ENCODE measurements around the gene ZMIZ2.
"Not testable (repeated sequence)": the region's sequence is repeated elsewhere in the genome, so short reads cannot be mapped to it uniquely, and the experiment has no call there.

The ZMIZ2 gene, protein sequence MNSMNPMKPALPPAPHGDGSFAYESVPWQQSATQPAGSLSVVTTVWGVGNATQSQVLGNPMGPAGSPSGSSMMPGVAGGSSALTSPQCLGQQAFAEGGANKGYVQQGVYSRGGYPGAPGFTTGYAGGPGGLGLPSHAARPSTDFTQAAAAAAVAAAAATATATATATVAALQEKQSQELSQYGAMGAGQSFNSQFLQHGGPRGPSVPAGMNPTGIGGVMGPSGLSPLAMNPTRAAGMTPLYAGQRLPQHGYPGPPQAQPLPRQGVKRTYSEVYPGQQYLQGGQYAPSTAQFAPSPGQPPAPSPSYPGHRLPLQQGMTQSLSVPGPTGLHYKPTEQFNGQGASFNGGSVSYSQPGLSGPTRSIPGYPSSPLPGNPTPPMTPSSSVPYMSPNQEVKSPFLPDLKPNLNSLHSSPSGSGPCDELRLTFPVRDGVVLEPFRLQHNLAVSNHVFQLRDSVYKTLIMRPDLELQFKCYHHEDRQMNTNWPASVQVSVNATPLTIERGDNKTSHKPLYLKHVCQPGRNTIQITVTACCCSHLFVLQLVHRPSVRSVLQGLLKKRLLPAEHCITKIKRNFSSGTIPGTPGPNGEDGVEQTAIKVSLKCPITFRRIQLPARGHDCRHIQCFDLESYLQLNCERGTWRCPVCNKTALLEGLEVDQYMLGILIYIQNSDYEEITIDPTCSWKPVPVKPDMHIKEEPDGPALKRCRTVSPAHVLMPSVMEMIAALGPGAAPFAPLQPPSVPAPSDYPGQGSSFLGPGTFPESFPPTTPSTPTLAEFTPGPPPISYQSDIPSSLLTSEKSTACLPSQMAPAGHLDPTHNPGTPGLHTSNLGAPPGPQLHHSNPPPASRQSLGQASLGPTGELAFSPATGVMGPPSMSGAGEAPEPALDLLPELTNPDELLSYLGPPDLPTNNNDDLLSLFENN

GRCh38 chr7:44748045-44748947, at the start of gene ZMIZ2:
Gene ZMIZ2, plus strand, starts transcription at chr7:44748847. Its CDS starts 7,403 bp downstream, at chr7:44756250.
- peak; percentile 81 for DNase-seq (ENCODE audit: low read depth)

GRCh38 chr7:44699598-44699997, 49.0 kb upstream of the ZMIZ2 start:
- DNase-seq (ENCODE audit: low read depth): not testable (repeated sequence)

DNA sequence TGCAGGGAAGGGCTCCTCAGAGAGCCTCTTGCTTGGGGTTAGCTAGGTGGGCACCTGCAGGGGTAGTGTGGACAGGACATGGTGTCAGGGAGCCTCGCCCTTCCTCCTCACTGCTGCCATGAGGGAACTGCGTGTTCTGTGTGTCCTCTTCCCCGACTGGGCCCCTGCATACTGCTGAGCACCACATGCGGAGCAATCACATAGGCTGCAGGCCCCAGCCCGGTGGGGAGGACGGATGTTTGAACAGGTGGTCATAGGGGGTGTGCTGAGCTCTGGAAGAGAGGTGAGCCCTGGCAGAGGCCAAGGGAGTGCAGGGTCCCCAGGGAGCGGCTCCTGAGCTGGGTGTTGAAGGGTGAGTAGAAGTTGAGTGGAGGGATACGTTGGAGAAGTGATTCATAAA, 48.3 kb upstream of the ZMIZ2 start:
- DNase-seq (ENCODE audit: low read depth): no peak

DNA sequence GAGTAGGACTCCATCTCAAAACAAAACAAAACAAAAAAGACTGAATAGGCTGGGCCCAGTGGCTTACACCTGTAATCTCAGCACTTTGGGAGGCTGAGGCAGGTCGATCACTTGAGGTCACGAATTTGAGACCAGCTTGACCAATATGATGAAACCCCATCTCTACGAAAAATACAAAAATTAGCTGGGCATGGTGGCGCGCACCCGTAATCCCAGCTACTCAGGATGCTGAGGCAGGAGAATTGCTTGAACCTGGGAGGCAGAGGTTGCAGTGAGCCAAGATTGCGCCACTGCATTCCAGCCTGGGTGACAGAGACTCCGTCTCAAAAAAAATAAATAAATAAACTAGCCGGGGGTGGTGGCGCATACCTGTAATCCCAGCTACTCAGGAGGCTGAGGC, 45.3 kb upstream of the ZMIZ2 start:
- DNase-seq (ENCODE audit: low read depth): not testable (repeated sequence)

- no peak for DNase-seq (ENCODE audit: low read depth)
Measured at GRCh38 chr7:44703921-44704320, 44.7 kb upstream of the ZMIZ2 start.

DNA sequence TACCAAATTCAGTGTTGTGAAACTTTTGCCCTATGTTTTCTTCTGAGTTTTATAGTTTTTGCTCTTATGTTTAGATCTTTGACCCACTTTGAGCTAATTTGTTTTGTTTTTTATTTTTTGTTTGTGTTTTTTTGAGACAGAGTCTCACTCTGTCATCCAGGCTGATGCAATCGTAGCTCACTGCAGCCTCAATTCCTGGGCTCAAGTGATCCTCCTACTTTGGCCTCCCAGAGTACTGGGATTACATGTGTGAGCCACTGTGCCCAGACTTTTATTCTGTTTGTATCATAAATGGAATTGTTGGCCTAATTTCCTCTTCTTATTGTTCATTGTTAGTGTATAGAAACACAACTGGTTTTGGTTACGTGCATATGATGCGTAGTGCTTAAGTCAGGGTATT, 43.2 kb upstream of the ZMIZ2 start:
- DNase-seq (ENCODE audit: low read depth): no peak

- no peak for DNase-seq (ENCODE audit: low read depth)
Measured at GRCh38 chr7:44706788-44707557, 41.7 kb upstream of the ZMIZ2 start.

GRCh38 chr7:44707558-44708230, 41.0 kb upstream of the ZMIZ2 start:
- no peak for DNase-seq (ENCODE audit: low read depth)

DNA sequence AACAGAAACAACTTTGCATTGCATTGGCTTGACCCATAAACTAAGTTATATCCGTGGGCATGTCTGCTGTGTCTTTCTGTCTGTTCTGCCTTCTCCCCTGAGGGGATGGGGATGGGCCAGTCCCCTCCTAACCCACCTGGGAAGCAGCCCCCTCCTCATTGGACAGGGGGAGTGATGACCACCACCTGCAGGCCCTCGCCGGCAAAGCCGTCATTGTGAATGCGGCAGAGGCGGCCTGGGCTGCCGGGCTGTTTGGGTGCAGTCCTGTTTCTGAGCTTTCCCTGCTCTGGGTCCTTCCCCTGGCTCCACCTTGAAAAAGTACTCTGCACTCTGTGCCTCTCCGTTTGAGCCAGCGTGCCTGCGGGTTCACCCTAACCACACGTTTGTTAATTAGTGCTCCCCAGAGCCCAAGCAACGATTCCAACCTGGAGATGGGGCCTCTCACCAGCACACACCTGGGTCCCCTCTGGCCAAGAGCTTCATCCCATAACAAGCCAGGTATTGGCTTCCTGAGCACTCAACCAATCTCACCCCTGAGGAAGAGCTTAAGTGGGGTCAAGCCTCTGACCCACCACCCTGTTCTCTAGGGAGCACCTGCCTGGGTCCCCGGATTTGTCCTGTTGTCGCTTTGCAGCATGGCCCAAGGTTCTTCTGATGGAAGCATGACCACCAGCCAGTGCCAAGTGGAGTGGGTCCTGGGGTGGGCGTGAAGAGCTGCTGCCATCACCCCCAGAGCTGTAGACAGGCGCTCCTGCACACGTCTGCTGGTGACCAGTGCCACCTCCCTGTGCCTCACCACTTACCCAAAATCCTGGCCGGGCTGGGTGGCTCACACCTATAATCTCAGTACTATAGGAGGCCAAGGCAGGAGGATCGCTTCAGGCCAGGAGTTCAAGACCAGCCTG, 39.4 kb upstream of the ZMIZ2 start:
- DNase-seq (ENCODE audit: low read depth): no peak

GRCh38 chr7:44709945-44710596, 38.6 kb upstream of the ZMIZ2 start:
- DNase-seq (ENCODE audit: low read depth): no peak

GRCh38 chr7:44711528-44711927, 37.1 kb upstream of the ZMIZ2 start:
- DNase-seq (ENCODE audit: low read depth): no peak

DNA sequence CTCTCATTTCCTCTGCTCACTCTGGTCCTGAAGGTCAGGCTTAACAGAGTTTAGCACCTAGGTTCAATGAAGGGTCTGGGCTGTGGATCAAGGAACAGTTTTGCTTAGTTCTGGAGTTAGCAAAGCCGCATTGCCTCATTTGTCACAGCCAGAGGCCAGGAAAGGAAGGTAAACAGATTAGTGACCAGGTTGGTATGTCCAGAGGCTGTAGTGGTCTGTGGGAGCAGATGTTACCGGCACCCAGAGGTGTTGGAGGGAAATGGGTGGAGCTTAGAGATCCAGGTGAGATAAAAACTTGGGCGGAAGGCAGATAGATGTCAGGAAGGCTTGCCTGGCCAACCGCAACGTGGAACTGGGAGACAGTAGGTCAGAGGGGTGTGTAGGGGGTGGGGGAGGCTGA, 36.6 kb upstream of the ZMIZ2 start:
- no peak for DNase-seq (ENCODE audit: low read depth)

DNA sequence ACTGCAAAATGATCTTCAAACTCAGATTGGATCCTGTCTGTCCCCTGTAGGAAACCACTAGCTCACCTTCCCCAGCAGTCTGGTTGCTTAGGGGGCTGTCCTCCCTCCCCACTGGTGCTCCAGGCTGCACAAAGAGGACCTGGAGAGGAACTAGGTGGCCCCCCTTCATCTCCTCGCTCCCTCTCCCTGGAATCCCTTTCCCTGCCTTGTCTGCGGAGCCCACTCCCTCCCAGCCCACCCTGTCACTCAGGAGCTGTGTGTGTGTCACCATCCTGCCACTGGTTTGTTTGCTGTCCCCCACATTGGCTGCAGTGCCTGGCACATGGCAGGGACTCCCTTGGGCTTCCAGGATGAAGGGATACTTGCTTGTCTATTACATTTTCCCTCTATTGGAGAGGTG, 35.5 kb upstream of the ZMIZ2 start:
- no peak for DNase-seq (ENCODE audit: low read depth)

- DNase-seq (ENCODE audit: low read depth): no peak
Measured at GRCh38 chr7:44713680-44714335, 34.8 kb upstream of the ZMIZ2 start.

DNA sequence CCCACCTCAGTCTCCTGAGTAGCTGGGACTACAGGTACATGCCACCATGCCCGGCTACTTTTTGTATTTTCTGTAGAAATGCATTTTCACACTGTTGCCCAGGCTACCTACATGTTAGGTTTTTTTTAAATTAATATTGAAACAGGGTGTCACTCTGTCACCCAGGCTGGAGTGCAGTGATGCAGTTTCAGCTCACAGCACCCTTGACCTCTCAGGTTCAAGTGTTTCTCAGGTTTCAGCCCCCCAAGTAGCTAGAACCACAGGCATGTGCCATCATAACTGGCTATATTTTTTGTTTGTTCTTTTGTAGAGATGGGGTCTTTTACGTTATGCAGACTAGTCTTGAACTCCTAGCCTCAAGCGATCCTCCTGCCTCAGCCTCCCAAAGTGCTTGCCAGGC, 32.4 kb upstream of the ZMIZ2 start:
- DNase-seq (ENCODE audit: low read depth): no peak

- no peak for DNase-seq (ENCODE audit: low read depth)
Measured at GRCh38 chr7:44720301-44720700, 28.3 kb upstream of the ZMIZ2 start.

- no peak for DNase-seq (ENCODE audit: low read depth)
Measured at GRCh38 chr7:44724276-44724675, 24.4 kb upstream of the ZMIZ2 start.

DNA sequence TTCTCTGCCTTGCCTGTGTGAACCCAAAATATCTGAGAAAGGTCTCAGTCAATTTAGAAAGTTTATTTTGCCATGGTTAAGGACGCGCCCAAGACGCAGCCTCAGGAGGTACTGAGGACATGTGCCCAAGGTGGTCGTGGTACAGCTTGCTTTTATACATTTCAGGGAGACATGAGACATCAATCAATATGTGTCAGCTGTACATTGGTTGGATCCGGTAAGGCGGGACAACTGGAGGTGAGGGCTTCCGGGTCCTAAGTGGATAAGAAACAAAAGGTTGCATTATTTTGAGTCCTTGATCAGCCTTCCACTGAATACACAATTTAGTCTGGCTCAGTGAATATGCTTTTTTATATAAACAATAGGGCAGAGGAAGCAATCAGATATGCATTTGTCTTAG, 22.4 kb upstream of the ZMIZ2 start:
- DNase-seq (ENCODE audit: low read depth): not testable (repeated sequence)
